K562 (cell line): ENCODE data around the gene MPC2. TPM values are rescaled to one million over a fixed set of nuclear protein-coding genes. Genes with fewer than 3 reads are reported as not detected.

Experiments
- DACH1 ChIP-seq: fragments of 450-650 bp; IDR thresholded peaks from 2 replicates; pipeline ENCODE4 v1.6.1; 2018; ENCODE audit not compliant: partially characterized antibody
- GABPA ChIP-seq: fragments of 200-800 bp; sonication (Bioruptor generic); conservative IDR thresholded peaks from 2 replicates; pipeline ENCODE4 v1.6.1; 2016; ENCODE audit warnings: low read depth, missing genetic modification characterization, missing compliant biosample characterization
- HLTF ChIP-seq: fragments of 450-650 bp; IDR thresholded peaks from 2 replicates; pipeline ENCODE4 v1.6.1; 2016
- MBD2 ChIP-seq: sonication (generic); IDR thresholded peaks from 2 replicates; pipeline ENCODE4 v1.6.1; 2016; ENCODE audit warnings: low read depth, borderline replicate concordance
- NONO ChIP-seq, 2 experiments: fragments of 200-400 bp in 1 of 2; fragments of 450-650 bp in 1 of 2; formaldehyde crosslinking in 1 of 2; IDR thresholded peaks; 2 replicates each; pipeline ENCODE4 v1.6.1; 2017; ENCODE audit warnings: low read depth in 2 of 2, mild to moderate bottlenecking in 2 of 2, moderate library complexity in 2 of 2, low read length in 1 of 2
- SMARCC2 ChIP-seq: fragments of 450-650 bp; IDR thresholded peaks from 2 replicates; pipeline ENCODE4 v1.6.1; 2017; ENCODE audit warnings: antibody characterized with exemption, moderate library complexity, mild to moderate bottlenecking, low read depth
- SMARCE1 ChIP-seq: fragments of 450-650 bp; IDR thresholded peaks from 2 replicates; pipeline ENCODE4 v1.7.1; 2016; ENCODE audit warnings: mild to moderate bottlenecking
- TRIM24 ChIP-seq, 2 experiments: fragments of 450-650 bp; IDR thresholded peaks; 2 replicates each; pipeline ENCODE4 v1.6.1; 2016
- polyA plus RNA-seq, 8 experiments: library from polyadenylated mRNA; depleted of rRNA in 4 of 8; stranded (reverse) in 5 of 8; unstranded in 3 of 8; fragments of >200 nt; fragmentation: Nextera tagmentation in 2 of 8; fragmentation: Illumina TruSeq in 1 of 8; extraction: Ambion mirVana in 2 of 8; extraction: Trizol in 1 of 8; gene quantifications; 2 replicates each; pipeline versions ENCODE4 v1.2.1 to v1.2.3, GENCODE V29; 2011 to 2014; ENCODE audit warnings: inconsistent platforms in 1 of 8, missing spikeins in 1 of 8
- total RNA-seq, 7 experiments: library from RNA; depleted of rRNA in 6 of 7; stranded (reverse); fragments of >200 nt in 6 of 7; fragmentation: Illumina TruSeq in 2 of 7; extraction: Trizol in 2 of 7; gene quantifications; 2 replicates each; pipeline versions ENCODE4 v1.2.1 to v1.2.3, GENCODE V29; 2011 to 2021; ENCODE audit warnings: low replicate concordance in 1 of 7
- TF ChIP-seq, protein P1 (sequence below): sonication (generic); formaldehyde crosslinking; IDR thresholded peaks from 2 replicates; pipeline ENCODE4 v1.4.0; 2020; ENCODE audit warnings: mild to moderate bottlenecking, missing genetic modification reagents
- TF ChIP-seq, protein P2 (sequence below), 2 experiments: fragments of 450-650 bp; IDR thresholded peaks; 2 replicates each; pipeline ENCODE4 v1.6.1; 2016; ENCODE audit warnings: mild to moderate bottlenecking in 2 of 2, borderline replicate concordance in 1 of 2, low read depth in 1 of 2, moderate library complexity in 1 of 2
- TF ChIP-seq, protein P3 (sequence below): fragments of 450-650 bp; conservative IDR thresholded peaks from 2 replicates; pipeline ENCODE4 v1.6.1; 2016; ENCODE audit warnings: missing genetic modification characterization, low read depth, mild to moderate bottlenecking, missing compliant biosample characterization, moderate library complexity
- TF ChIP-seq, protein P4 (sequence below): IDR thresholded peaks from 2 replicates; pipeline ENCODE4 v1.6.1; 2012; ENCODE audit warnings: low read depth, low read length, improper control_type of control experiment, borderline replicate concordance

The MPC2 gene
- total and polyA plus RNA-seq, 9 of the 15 experiments (the other 6 are each of a cell fraction or from before 2014, with no cell fraction given) = 70.7 to 179 (median 144) TPM

DNA sequence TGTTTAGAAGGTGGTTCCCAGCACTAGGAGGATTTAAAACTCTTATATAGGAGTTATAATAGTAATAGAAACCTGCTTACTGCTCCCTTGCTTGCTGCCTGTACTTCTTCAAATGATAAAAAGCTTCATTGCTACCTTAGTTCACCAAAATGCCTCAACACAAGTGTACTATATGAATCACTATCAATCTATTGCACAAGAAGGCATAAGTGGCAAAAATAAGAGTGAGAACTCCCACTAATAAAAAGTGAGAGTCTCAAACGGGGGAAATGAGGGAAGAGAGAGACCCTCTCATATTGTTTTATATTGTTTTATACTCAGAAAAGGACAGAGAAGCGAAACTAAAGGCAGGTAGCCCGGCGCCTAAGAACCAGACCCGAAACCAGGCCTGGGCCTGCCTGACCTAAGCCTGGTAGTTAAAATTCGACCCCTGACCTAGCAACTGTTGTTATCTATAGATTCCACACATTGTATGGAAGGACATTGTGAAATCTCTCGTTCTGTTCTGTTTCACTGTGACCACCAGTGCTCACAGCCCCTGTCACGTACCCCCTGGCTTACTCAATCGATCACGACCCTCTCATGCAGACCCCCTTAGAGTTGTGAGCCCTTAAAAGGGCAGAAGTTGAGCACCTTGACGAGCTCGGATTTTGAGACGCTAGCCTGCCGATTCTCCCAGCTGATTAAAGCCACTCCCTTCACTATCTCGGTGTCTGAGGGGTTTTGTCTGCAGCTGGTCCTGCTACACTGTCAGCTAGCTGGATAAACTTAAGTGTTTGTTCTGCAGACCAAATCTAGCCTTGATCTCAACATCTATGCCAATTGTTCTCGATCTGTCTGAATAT lies 67.5 kb downstream of the MPC2 start (continued):
- TF ChIP-seq, protein P1, sequence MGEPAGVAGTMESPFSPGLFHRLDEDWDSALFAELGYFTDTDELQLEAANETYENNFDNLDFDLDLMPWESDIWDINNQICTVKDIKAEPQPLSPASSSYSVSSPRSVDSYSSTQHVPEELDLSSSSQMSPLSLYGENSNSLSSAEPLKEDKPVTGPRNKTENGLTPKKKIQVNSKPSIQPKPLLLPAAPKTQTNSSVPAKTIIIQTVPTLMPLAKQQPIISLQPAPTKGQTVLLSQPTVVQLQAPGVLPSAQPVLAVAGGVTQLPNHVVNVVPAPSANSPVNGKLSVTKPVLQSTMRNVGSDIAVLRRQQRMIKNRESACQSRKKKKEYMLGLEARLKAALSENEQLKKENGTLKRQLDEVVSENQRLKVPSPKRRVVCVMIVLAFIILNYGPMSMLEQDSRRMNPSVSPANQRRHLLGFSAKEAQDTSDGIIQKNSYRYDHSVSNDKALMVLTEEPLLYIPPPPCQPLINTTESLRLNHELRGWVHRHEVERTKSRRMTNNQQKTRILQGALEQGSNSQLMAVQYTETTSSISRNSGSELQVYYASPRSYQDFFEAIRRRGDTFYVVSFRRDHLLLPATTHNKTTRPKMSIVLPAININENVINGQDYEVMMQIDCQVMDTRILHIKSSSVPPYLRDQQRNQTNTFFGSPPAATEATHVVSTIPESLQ (CRISPR knock-in tag) = 0 out of 2 replicates have a peak, but pooled peaks have one; percentile 52
- TF ChIP-seq DACH1 (peak; percentile 83), MBD2 (0 out of 2 replicates have a peak, but pooled peaks have one; percentile 30), GABPA (tag) (0 out of 2 replicates have a peak, but pooled peaks have one; percentile 16), HLTF (peak; percentile 18; the same call in 1 of the 2 replicates), TRIM24 (IDR thresholded peaks at IDR 0.05) (peak; percentile 29 to 64; a peak in 1 of 4 replicates), SMARCE1 (peak; percentile 87), SMARCC2 (peak; percentile 83), NONO (IDR thresholded peaks at IDR 0.05; ENCODE audit: low read depth in 2 of 2, low read length in 1 of 2) (0 out of 4 replicates have a peak, but pooled peaks of 1 of the 2 experiments have one; percentile 23)
- TF ChIP-seq, protein P2, sequence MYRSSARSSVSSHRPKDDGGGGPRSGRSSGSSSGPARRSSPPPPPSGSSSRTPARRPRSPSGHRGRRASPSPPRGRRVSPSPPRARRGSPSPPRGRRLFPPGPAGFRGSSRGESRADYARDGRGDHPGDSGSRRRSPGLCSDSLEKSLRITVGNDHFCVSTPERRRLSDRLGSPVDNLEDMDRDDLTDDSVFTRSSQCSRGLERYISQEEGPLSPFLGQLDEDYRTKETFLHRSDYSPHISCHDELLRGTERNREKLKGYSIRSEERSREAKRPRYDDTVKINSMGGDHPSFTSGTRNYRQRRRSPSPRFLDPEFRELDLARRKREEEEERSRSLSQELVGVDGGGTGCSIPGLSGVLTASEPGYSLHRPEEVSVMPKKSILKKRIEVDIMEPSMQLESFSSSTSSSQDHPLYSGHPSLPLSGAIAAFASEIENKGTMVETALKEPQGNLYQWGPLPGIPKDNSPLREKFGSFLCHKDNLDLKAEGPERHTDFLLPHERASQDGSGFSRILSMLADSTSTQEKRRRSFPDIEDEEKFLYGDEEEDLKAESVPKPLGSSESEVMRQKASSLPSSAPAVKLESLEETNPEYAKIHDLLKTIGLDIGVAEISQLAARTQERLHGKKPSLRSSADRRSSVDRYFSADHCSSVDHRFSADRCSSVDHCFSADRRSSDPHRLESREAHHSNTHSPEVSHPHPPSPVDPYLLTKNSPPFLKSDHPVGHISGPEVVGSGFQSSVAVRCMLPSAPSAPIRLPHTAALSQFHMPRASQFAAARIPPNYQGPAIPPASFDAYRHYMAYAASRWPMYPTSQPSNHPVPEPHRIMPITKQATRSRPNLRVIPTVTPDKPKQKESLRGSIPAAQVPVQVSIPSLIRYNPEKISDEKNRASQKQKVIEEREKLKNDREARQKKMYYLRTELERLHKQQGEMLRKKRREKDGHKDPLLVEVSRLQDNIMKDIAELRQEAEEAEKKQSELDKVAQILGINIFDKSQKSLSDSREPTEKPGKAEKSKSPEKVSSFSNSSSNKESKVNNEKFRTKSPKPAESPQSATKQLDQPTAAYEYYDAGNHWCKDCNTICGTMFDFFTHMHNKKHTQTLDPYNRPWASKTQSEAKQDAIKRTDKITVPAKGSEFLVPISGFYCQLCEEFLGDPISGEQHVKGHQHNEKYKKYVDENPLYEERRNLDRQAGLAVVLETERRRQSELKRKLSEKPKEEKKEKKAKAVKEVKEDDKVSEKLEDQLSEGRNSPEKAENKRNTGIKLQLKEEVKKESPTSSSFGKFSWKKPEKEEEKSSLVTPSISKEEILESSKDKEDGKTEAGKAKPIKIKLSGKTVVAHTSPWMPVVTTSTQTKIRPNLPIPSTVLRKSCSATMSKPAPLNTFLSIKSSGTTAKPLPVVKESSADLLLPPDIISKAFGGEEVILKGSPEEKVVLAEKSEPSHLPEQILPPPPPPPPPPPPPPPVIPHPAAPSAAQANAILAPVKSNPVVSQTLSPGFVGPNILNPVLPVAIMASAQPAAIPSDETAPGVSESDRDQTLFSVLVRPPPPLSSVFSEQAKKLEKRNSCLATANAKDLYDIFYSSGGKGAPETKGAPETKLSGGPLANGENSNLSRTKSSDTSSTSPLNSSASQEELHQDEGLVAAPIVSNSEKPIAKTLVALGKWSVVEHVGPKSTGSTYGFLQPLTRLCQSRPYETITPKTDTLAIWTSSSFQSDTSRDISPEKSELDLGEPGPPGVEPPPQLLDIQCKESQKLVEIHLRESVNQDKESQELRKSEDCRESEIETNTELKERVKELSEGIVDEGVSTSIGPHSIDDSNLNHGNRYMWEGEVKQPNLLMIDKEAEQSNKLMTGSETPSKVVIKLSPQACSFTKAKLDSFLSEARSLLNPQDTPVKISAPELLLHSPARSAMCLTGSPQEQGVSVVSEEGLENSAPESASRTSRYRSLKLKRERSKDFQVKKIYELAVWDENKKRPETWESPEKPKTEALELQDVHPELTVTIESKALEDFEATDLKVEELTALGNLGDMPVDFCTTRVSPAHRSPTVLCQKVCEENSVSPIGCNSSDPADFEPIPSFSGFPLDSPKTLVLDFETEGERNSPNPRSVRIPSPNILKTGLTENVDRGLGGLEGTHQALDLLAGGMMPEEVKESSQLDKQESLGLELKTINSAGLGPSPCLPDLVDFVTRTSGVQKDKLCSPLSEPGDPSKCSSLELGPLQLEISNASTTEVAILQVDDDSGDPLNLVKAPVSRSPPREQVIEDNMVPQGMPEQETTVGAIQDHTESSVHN (IDR thresholded peaks at IDR 0.05; ENCODE audit: borderline replicate concordance in 1 of 2, low read depth in 1 of 2) = 0 out of 4 replicates have a peak, but pooled peaks of 1 of the 2 experiments have one; percentile 12
- TF ChIP-seq, protein P3, sequence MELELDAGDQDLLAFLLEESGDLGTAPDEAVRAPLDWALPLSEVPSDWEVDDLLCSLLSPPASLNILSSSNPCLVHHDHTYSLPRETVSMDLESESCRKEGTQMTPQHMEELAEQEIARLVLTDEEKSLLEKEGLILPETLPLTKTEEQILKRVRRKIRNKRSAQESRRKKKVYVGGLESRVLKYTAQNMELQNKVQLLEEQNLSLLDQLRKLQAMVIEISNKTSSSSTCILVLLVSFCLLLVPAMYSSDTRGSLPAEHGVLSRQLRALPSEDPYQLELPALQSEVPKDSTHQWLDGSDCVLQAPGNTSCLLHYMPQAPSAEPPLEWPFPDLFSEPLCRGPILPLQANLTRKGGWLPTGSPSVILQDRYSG (tag) = peak; percentile 66; the same call in 1 of the 2 replicates
- TF ChIP-seq, protein P4, sequence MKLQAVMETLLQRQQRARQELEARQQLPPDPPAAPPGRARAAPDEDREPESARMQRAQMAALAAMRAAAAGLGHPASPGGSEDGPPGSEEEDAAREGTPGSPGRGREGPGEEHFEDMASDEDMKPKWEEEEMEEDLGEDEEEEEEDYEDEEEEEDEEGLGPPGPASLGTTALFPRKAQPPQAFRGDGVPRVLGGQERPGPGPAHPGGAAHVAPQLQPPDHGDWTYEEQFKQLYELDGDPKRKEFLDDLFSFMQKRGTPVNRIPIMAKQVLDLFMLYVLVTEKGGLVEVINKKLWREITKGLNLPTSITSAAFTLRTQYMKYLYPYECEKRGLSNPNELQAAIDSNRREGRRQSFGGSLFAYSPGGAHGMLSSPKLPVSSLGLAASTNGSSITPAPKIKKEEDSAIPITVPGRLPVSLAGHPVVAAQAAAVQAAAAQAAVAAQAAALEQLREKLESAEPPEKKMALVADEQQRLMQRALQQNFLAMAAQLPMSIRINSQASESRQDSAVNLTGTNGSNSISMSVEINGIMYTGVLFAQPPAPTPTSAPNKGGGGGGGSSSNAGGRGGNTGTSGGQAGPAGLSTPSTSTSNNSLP = 0 out of 2 replicates have a peak, but pooled peaks have one; percentile 24
